Mucosa of rectum (tissue), 2 donors: ENCODE results near the gene TAF1C.

Source experiments
- H3K27ac ChIP-seq, 2 donors: one replicate each; pipeline ENCODE4 v1.7.0; 2013; ENCODE audit warnings: inconsistent platforms in 2 of 2, low read depth in 2 of 2, low read length in 2 of 2
- H3K27me3 ChIP-seq, 2 donors: one replicate each; pipeline ENCODE4 v1.7.0; 2013; ENCODE audit warnings: low read length in 2 of 2; ENCODE audit not compliant: control insufficient read depth in 2 of 2, insufficient read depth in 2 of 2
- H3K36me3 ChIP-seq, 2 donors: one replicate each; pipeline ENCODE4 v1.7.0; 2013; ENCODE audit warnings: low read length in 2 of 2; ENCODE audit not compliant: control insufficient read depth in 2 of 2, insufficient read depth in 2 of 2
- H3K4me1 ChIP-seq, 2 donors: one replicate each; pipeline ENCODE4 v1.7.0; 2013; ENCODE audit warnings: low read length in 2 of 2, mild to moderate bottlenecking in 1 of 2; ENCODE audit not compliant: control insufficient read depth in 2 of 2, insufficient read depth in 2 of 2
- H3K4me3 ChIP-seq, 2 donors: one replicate each; pipeline ENCODE4 v1.7.0; 2013; ENCODE audit warnings: low read length in 2 of 2
- H3K9ac ChIP-seq, 2 donors: one replicate each; pipeline ENCODE4 v1.7.0; 2013; ENCODE audit warnings: low read length in 2 of 2, low read depth in 1 of 2, mild to moderate bottlenecking in 1 of 2
- H3K9me3 ChIP-seq, 2 donors: one replicate each; pipeline ENCODE4 v1.7.0; 2013; ENCODE audit warnings: low read length in 2 of 2; ENCODE audit not compliant: control insufficient read depth in 2 of 2
- donor health status: healthy.
- donor health status: Normal muscosa, but diverticular disease.

TAF1C gene, protein sequence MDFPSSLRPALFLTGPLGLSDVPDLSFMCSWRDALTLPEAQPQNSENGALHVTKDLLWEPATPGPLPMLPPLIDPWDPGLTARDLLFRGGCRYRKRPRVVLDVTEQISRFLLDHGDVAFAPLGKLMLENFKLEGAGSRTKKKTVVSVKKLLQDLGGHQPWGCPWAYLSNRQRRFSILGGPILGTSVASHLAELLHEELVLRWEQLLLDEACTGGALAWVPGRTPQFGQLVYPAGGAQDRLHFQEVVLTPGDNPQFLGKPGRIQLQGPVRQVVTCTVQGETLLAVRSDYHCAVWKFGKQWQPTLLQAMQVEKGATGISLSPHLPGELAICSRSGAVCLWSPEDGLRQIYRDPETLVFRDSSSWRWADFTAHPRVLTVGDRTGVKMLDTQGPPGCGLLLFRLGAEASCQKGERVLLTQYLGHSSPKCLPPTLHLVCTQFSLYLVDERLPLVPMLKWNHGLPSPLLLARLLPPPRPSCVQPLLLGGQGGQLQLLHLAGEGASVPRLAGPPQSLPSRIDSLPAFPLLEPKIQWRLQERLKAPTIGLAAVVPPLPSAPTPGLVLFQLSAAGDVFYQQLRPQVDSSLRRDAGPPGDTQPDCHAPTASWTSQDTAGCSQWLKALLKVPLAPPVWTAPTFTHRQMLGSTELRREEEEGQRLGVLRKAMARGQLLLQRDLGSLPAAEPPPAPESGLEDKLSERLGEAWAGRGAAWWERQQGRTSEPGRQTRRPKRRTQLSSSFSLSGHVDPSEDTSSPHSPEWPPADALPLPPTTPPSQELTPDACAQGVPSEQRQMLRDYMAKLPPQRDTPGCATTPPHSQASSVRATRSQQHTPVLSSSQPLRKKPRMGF

DNA sequence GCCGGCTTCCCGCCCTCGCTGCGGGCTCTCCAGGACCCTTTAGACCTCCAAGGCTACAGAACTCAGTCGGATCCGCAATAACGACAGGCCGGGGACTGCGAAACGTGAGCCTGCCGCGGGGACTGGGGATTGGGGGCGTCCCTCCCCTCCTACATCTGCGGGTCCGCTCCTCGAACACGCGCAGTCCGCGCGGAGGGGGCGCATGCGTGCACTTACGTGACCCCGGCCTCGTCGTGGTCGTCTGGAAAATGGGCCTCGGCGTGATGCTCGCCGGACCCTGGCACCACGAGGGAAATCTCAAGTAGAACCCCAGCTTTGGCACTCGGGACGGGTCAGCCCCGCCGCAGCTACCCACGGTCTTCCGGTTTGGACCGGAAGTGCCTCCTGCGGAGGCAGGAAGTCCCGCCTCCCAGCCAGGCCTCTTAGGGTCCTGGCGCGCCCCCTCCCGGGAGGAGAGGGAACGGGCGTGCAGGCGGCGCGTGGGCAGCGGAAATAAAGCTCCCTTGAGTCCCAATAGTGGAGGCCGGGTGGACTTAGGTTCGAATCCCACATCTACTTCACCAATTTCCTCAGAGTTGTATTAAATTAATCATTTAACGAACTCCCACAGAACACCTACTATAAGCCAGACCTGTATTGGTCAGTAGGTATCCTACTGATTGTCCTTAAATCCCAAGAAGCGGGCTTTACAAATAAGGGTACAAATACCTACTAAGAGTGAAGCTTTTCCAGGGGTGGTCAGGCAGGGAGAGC is at the start of gene TAF1C:
Gene TAF1C, minus strand, starts transcription at position 373 of the 753 bp plus-strand sequence. CDS start 2,069 bp downstream, outside the sequence.
- H3K27me3 ChIP-seq = no peaks in the 10 kb centered on the region
- peaks cover 15 to 22% of the 10 kb centered on the region in 2 donors for H3K36me3 ChIP-seq
- H3K27ac ChIP-seq = peak within 1 kb of the TSS; percentile 11 to 65
- H3K4me1 ChIP-seq = peaks cover 6% of the 10 kb centered on the region in 2 donors
- H3K9me3 ChIP-seq = no peaks in the 10 kb centered on the region
- H3K4me3 ChIP-seq = peak within 1 kb of the TSS; percentile 91 to 93
- peak within 1 kb of the TSS; percentile 86 to 97 for H3K9ac ChIP-seq

DNA sequence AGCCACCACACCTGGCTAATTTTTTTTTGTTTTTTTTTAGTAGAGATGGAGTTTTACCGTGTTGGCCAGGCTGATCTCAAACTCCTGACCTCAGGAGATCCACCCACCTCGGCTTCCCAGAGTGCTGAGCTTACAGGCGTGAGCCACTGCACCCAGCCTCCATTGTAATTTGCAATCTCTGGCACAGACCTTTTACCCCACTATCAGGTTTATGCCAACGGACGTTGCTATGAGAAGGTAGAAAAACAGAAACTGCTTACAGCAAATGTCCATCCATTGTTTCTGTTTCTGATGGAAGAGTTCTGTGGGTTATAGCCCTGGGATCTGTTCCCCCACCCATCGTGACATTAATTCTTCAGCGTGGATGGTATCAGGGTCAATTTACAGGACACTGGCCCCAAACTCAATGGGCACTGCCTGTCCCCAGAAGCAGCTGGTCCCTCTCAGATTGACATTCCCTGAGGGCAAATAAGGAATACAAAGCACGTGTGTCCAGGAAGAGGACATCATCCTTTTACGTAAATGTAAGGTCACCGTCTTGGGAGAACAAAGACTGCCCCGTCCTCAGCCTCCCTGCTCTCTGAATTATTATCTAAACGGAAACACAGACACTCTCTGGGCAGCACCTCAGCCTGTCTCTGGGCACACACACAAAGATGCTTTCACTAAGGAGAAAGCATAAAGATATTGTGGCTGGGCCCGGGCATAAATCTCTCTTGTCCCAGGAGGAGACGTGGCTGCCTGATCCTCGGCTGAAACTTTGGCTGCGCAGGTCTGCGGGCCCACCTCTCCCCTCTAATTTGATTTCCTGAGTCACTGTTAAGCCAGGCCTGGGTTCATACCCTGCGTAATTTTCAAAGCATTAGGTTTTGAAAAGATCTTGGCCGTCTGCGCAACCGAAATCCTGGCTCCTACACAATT is 47.7 kb upstream of the TAF1C start:
- Histone ChIP-seq H3K9ac (no peak overlapping the region), H3K27me3 (peaks cover 0 to 3% of the 10 kb centered on the region in 2 donors), H3K27ac (no peak overlapping the region), H3K4me1 (no peaks in the 10 kb centered on the region), H3K4me3 (no peak overlapping the region), H3K9me3 (no peaks in the 10 kb centered on the region), H3K36me3 (no peaks in the 10 kb centered on the region)

DNA sequence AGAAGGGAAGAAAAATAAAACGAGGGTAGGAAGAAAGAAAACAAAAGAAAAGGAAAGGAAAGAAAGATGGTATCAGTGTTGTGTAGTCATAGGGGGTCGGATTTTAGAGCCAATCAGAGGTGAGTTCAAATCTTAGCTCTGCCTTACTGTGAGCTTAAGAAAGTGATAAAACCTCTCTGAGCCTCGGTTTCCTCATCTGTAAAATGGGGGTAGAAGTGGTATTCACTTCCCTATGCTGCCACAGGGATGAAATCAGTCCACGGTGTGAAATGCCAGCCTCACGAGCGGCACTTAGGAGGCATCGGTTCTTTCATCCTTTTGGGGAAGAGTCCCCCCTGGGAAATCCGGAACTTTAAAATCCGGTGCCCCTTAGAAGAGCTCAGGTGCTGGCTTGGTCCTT is 46.9 kb upstream of the TAF1C start:
- Histone ChIP-seq H3K36me3 (no peaks in the 10 kb centered on the region), H3K9me3 (no peaks in the 10 kb centered on the region), H3K9ac (no peak overlapping the region), H3K4me1 (no peaks in the 10 kb centered on the region), H3K27me3 (peaks cover 0 to 3% of the 10 kb centered on the region in 2 donors), H3K4me3 (no peak overlapping the region), H3K27ac (no peak overlapping the region)

DNA sequence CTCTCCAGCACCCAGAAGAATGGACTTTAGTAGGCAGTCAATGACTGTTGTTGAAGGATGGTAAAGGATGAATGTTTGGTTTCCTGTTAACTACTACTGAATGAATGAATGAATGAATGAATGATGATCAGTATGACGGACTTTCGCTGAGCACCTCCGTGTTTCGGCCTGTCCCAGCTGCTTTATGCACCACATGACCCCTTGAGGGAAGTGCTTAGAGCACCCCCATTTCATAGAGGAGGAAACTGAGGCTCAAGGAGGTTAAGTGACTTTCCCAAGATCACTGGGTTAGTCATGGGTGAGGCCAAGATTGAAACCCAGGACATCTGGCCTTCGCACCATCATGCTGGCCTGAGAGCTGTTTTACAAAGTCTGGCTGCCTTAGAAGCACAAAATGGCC is 46.1 kb upstream of the TAF1C start:
- H3K27me3 ChIP-seq = no peaks in the 10 kb centered on the region

DNA sequence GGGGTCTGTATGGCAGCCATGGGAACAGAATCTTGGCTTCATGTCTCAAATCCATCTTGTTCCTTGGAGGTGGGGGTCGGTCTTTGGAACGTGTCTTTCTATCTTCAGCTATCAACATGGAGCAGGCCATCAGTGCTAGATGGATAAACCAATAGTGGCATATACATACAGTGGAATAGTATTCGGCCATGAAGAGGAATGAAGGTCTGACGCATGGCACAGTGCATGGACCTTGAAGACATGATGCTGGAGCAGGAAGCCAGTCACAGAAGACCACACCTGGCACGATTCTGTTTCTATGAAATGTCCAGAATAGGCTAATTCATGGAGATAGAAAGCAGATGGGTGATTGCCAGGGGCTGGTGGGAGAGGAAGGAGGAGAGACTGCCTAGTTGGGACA is 45.2 kb upstream of the TAF1C start:
- Histone ChIP-seq H3K4me1 (no peaks in the 10 kb centered on the region), H3K27me3 (no peaks in the 10 kb centered on the region), H3K4me3 (no peak overlapping the region), H3K9me3 (no peaks in the 10 kb centered on the region), H3K9ac (no peak overlapping the region), H3K27ac (no peak overlapping the region), H3K36me3 (no peaks in the 10 kb centered on the region)

More for the DNA sequence above, 46.1 kb upstream of the TAF1C start:
- H3K4me1 ChIP-seq = no peaks in the 10 kb centered on the region
- no peaks in the 10 kb centered on the region for H3K9me3 ChIP-seq
- H3K4me3 ChIP-seq = no peak overlapping the region
- H3K36me3 ChIP-seq = no peaks in the 10 kb centered on the region
- H3K27ac ChIP-seq = no peak overlapping the region
- no peak overlapping the region for H3K9ac ChIP-seq

DNA sequence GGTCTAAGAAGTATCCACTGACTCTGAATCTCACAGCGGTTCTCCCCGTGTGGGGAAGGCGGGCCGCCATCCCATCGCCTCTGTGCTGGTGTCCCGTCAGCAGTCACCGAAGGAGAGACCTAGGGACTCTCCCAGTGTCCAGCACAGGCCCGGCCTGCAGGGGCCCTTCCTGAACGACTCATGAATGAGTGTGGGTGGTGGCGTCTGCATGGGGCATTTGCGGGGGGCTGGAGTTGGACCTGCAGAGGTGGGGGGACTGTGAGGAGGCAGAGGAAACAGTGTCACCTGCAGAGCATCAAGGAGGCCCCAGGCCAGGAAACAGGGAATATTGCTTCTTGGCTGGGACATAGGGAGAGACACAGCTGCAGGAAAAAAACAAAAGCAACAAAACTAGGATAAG is 42.6 kb upstream of the TAF1C start:
- no peak overlapping the region for H3K27ac ChIP-seq
- H3K9ac ChIP-seq = no peak overlapping the region
- H3K9me3 ChIP-seq = no peaks in the 10 kb centered on the region
- H3K4me3 ChIP-seq = no peak overlapping the region
- H3K27me3 ChIP-seq = peaks cover 4 to 6% of the 10 kb centered on the region in 2 donors
- H3K36me3 ChIP-seq = no peaks in the 10 kb centered on the region
- H3K4me1 ChIP-seq = no peaks in the 10 kb centered on the region

DNA sequence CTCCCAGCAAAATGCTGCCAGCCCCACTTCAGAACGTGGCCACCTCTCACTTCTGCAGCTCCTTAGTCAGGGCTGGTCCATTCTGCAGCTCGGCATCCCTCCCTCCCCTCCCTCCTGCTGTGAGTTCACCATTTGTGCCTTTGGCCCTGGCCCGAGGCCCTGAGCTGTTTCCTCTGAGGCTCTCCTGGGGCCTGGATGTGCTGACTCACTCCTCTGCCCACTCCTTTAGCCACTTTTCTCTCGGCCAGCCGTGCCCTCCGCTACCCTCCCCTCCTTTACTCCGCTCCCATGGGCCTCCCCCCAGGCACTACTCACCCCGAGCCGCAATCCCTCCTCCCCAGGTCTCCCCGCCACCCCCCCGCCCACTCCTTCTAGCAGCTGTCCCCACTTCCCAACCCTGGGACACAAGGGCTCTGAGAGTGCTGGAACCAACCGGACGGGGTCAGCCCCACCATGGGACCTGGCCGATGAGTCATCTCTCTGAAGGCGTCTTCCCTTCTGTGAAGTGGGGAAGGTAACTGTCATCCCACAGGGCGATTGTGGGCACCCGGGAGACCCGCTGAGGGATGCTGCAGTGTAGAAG is 41.5 kb upstream of the TAF1C start:
- Histone ChIP-seq H3K27me3 (peaks cover 5 to 6% of the 10 kb centered on the region in 2 donors), H3K36me3 (no peaks in the 10 kb centered on the region), H3K4me3 (no peak overlapping the region), H3K9me3 (no peaks in the 10 kb centered on the region), H3K27ac (no peak overlapping the region), H3K9ac (no peak overlapping the region), H3K4me1 (no peaks in the 10 kb centered on the region)

DNA sequence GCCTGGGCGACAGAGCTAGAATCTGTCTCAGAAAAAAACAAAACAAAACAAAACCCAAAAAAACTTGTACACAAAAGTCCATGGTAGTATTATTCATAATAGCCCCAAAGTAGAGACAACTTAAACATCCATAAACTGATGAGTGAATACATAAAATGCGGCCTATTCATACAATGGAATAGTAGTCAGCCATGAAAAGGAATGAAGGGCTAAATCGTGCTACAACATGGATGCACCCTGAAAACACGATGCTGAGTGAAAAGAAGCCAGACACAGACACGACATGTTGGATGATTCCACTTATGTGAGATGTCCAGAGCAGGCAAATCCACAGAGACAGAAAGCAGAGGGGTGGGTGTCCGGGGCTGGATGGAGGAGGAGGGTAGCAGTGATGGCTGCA is 40.7 kb upstream of the TAF1C start:
- Histone ChIP-seq H3K4me3 (no peak overlapping the region), H3K9me3 (no peaks in the 10 kb centered on the region), H3K36me3 (no peaks in the 10 kb centered on the region), H3K4me1 (no peaks in the 10 kb centered on the region), H3K27ac (no peak overlapping the region), H3K9ac (no peak overlapping the region), H3K27me3 (peaks cover 5 to 6% of the 10 kb centered on the region in 2 donors)

DNA sequence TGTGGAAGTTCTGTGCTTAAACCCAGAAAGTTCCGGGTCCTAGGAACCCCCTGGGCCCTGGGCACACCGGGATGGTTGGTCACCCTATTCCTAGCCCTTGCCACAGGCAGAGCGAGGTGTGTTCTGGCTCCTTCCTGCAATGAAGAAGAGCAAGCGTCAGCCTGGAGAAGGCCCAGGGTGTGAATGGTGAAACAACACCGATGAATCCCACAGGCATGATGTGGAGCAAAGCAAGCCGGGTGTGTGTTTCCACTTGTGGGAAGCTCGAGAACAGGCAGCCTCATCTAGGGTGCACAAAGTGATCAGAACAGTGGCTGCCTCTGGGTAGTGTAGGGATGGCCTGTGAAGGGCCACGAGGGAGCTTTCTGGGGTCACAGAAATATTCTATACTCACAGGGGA is 39.2 kb upstream of the TAF1C start:
- Histone ChIP-seq H3K9ac (no peak overlapping the region), H3K27me3 (peaks cover 5 to 6% of the 10 kb centered on the region in 2 donors), H3K4me1 (no peaks in the 10 kb centered on the region), H3K36me3 (no peaks in the 10 kb centered on the region), H3K27ac (no peak overlapping the region), H3K4me3 (no peak overlapping the region), H3K9me3 (no peaks in the 10 kb centered on the region)
